H1 (cell line): ENCODE measurements around the gene CACNA2D4. TPM values are rescaled to one million over a fixed set of nuclear protein-coding genes. Genes with fewer than 3 reads are reported as not detected.

Source experiments
- ATF2 ChIP-seq: IDR thresholded peaks from 2 replicates; pipeline ENCODE4 v1.6.1; 2012; ENCODE audit warnings: low read length, inconsistent platforms
- CHD7 ChIP-seq: fragments of 300-600 bp; sonication (generic); IDR thresholded peaks from 2 replicates; pipeline ENCODE4 v1.7.1; 2012; ENCODE audit warnings: low read length, moderate library complexity, mild to moderate bottlenecking, inconsistent platforms; ENCODE audit not compliant: insufficient replicate concordance
- CREB1 ChIP-seq: IDR thresholded peaks from 2 replicates; pipeline ENCODE4 v1.6.1; 2012; ENCODE audit warnings: inconsistent platforms
- EZH2 ChIP-seq: fragments of 200-600 bp; sonication (generic); IDR thresholded peaks from 2 replicates; pipeline ENCODE4 v1.7.1; 2012; ENCODE audit warnings: low read depth, mild to moderate bottlenecking, moderate library complexity, low read length, inconsistent platforms; ENCODE audit not compliant: severe bottlenecking
- polyA plus RNA-seq, 7 experiments: library from polyadenylated mRNA; depleted of rRNA in 3 of 7; stranded (reverse) in 5 of 7; unstranded in 2 of 7; fragments of >200 nt in 5 of 7; fragments of 200-250 nt in 2 of 7; gene quantifications; 1 replicate in 5 of 7; 2 replicates in 1 of 7; 4 replicates in 1 of 7; pipeline versions ENCODE4 v1.2.1 to v1.2.3, GENCODE V29; 2011 to 2013; ENCODE audit warnings: missing spikeins in 2 of 7, mixed read lengths in 2 of 7
- total RNA-seq: library from RNA; stranded (reverse); fragmentation: NEBNext Ultra II Directional; extraction: Animal tissue kit (Norgen Biotek cat#: 25700); gene quantifications from 2 replicates; pipeline ENCODE4 v1.2.1, GENCODE V29; 2021

CACNA2D4 gene
- total and polyA plus RNA-seq, 2 of the 8 experiments (the other 6 are each of a cell fraction or from before 2014, with no cell fraction given), result 0.44 to 0.88 TPM

GRCh38 chr12:1758376-1758775, 160.1 kb downstream of the CACNA2D4 start (continued):
- TF ChIP-seq ATF2 (no peak), CHD7 (no peak), CREB1 (no peak), EZH2 (no peak)
